H7 (cell line): ENCODE data around the gene PCP2. TPM values are rescaled to one million over a fixed set of nuclear protein-coding genes. Genes with fewer than 3 reads are reported as not detected.
A peak's percentile ranks its signal among the peaks of the same experiment; 100 is the strongest.
"Not testable (repeated sequence)": the region's sequence is repeated elsewhere in the genome, so short reads cannot be mapped to it uniquely, and the experiment has no call there.

Experiments
- DNase-seq: peaks from one replicate; pipeline ENCODE4 v3.0.0; 2012
- H3K27me3 ChIP-seq: 2 replicates; pipeline ENCODE4 v1.6.0; 2011; ENCODE audit warnings: mild to moderate bottlenecking, low read length; ENCODE audit not compliant: control insufficient read depth, insufficient read depth
- H3K36me3 ChIP-seq: replicated peaks from 2 replicates; pipeline ENCODE4 v1.5.1; 2011; ENCODE audit warnings: low read length; ENCODE audit not compliant: control insufficient read depth, insufficient read depth
- H3K4me3 ChIP-seq: 2 replicates; pipeline ENCODE4 v1.5.1; 2011; ENCODE audit warnings: low read depth, mild to moderate bottlenecking, control low read depth, low read length, moderate library complexity; ENCODE audit not compliant: insufficient read depth
- total RNA-seq: library from RNA; depleted of rRNA; stranded (reverse); fragments of >200 nt; shearing (Covaris generic); gene quantifications from 2 replicates; pipeline ENCODE4 v1.2.3, GENCODE V29; 2014

The PCP2 gene
- total RNA-seq, 1 experiment from 2014 or later: not detected

GRCh38 chr19:7648265-7649014 lies 14.9 kb upstream of the PCP2 start:
- Histone ChIP-seq H3K36me3 (no peaks in the 10 kb centered on the region; the same call in 1 of the 2 replicates), H3K4me3 (no peak overlapping the region), H3K27me3 (peaks cover 9% of the 10 kb centered on the region)
- peak; percentile 16 for DNase-seq

- H3K27me3 ChIP-seq: peaks cover 4% of the 10 kb centered on the region; the same call in 1 of the 2 replicates
- no peaks in the 10 kb centered on the region; the same call in 1 of the 2 replicates for H3K36me3 ChIP-seq
- no peak for DNase-seq
- H3K4me3 ChIP-seq: no peak overlapping the region
Observed at GRCh38 chr19:7647156-7647555, 13.6 kb upstream of the PCP2 start.

GRCh38 chr19:7646426-7646700 lies 12.8 kb upstream of the PCP2 start:
- Histone ChIP-seq H3K4me3 (no peak overlapping the region), H3K27me3 (peaks cover 4% of the 10 kb centered on the region; the same call in 1 of the 2 replicates), H3K36me3 (no peaks in the 10 kb centered on the region; the same call in 1 of the 2 replicates)
- no peak for DNase-seq

GRCh38 chr19:7645656-7646425 lies 12.3 kb upstream of the PCP2 start:
- Histone ChIP-seq H3K4me3 (no peak overlapping the region), H3K36me3 (no peaks in the 10 kb centered on the region; the same call in 1 of the 2 replicates), H3K27me3 (peaks cover 1% of the 10 kb centered on the region; the same call in 1 of the 2 replicates)
- DNase-seq: no peak

- Histone ChIP-seq H3K27me3 (no peaks in the 10 kb centered on the region), H3K4me3 (no peak overlapping the region), H3K36me3 (no peaks in the 10 kb centered on the region; the same call in 1 of the 2 replicates)
- no peak for DNase-seq
Observed at GRCh38 chr19:7645163-7645562, 11.6 kb upstream of the PCP2 start.

GRCh38 chr19:7644550-7644877 lies 11.0 kb upstream of the PCP2 start:
- Histone ChIP-seq H3K27me3 (no peaks in the 10 kb centered on the region), H3K4me3 (no peak overlapping the region), H3K36me3 (peaks cover 3% of the 10 kb centered on the region)
- no peak for DNase-seq

GRCh38 chr19:7643629-7644549 lies 10.4 kb upstream of the PCP2 start:
- H3K4me3 ChIP-seq, H3K36me3 ChIP-seq: not testable (repeated sequence)
- peak; percentile 92 for DNase-seq

GRCh38 chr19:7643031-7643415 lies 9.5 kb upstream of the PCP2 start:
- no peak for DNase-seq
- Histone ChIP-seq H3K27me3 (no peaks in the 10 kb centered on the region), H3K4me3 (no peak overlapping the region), H3K36me3 (peaks cover 3% of the 10 kb centered on the region)

More at GRCh38 chr19:7643629-7644549, 10.4 kb upstream of the PCP2 start:
- not testable (repeated sequence) for H3K27me3 ChIP-seq

- no peak for DNase-seq
- Histone ChIP-seq H3K36me3 (peaks cover 3% of the 10 kb centered on the region), H3K4me3 (no peak overlapping the region), H3K27me3 (no peaks in the 10 kb centered on the region; the same call in 1 of the 2 replicates)
Observed at GRCh38 chr19:7642295-7643030, 8.9 kb upstream of the PCP2 start.

- no peak overlapping the region for H3K4me3 ChIP-seq
- DNase-seq: peak; percentile 79
- peaks cover 2% of the 10 kb centered on the region; the same call in 1 of the 2 replicates for H3K27me3 ChIP-seq
- H3K36me3 ChIP-seq: peaks cover 3% of the 10 kb centered on the region
Observed at GRCh38 chr19:7641290-7642276, 8.1 kb upstream of the PCP2 start.

- no peak for DNase-seq
- peaks cover 3% of the 10 kb centered on the region for H3K36me3 ChIP-seq
- H3K4me3 ChIP-seq: no peak overlapping the region
- H3K27me3 ChIP-seq: peaks cover 9% of the 10 kb centered on the region
Observed at GRCh38 chr19:7640803-7641202, 7.3 kb upstream of the PCP2 start.

GRCh38 chr19:7639863-7640348 lies 6.4 kb upstream of the PCP2 start:
- no peak overlapping the region for H3K4me3 ChIP-seq
- peaks cover 15% of the 10 kb centered on the region for H3K27me3 ChIP-seq
- no peak for DNase-seq
- H3K36me3 ChIP-seq: peaks cover 3% of the 10 kb centered on the region
